ENCODE measurements around the gene ARHGAP10. TPM values are rescaled to one million over a fixed set of nuclear protein-coding genes. Genes with fewer than 3 reads are reported as not detected.

ARHGAP10 gene
- total RNA-seq, 4 donors from 2014 or later, result 131 to 217 (median 206) TPM

- no peaks in the 10 kb centered on the region for H3K27me3 ChIP-seq
- no peaks in the 10 kb centered on the region for H3K9me3 ChIP-seq
- TF ChIP-seq CTCF (IDR thresholded peaks at IDR 0.05) (no peak), POLR2A (IDR thresholded peaks at IDR 0.05) (no peak), EP300 (IDR thresholded peaks at IDR 0.05) (no peak)
- no peak overlapping the region for H3K27ac ChIP-seq
- no peaks in the 10 kb centered on the region for H3K36me3 ChIP-seq
- peaks cover 0 to 59% (median 8%) of the 10 kb centered on the region in 4 donors for H3K4me1 ChIP-seq
- H3K4me3 ChIP-seq, result no peak overlapping the region
- DNase-seq (ENCODE audit: low spot score in 2 of 2), result no peak
These were observed 47.6 kb downstream of the ARHGAP10 start for GRCh38 chr4:147779451-147779850.

- H3K36me3 ChIP-seq, result no peaks in the 10 kb centered on the region
- no peaks in the 10 kb centered on the region for H3K27me3 ChIP-seq
- peak overlapping the region in 2 of 4 donors; percentile 46 to 54 for H3K27ac ChIP-seq
- peak in 1 of 2 donors; percentile 36 for DNase-seq (ENCODE audit: low spot score in 2 of 2)
- no peaks in the 10 kb centered on the region for H3K9me3 ChIP-seq
- TF ChIP-seq EP300 (IDR thresholded peaks at IDR 0.05) (peak in 1 of 2 donors; percentile 5), CTCF (IDR thresholded peaks at IDR 0.05) (no peak), POLR2A (IDR thresholded peaks at IDR 0.05) (no peak)
- WGBS, 2 donors, result 44 to 55% methylated on average over 7 of the region's 7 CpGs
- H3K4me3 ChIP-seq, result no peak overlapping the region
- H3K4me1 ChIP-seq, result peaks cover 0 to 58% (median 11%) of the 10 kb centered on the region in 4 donors
These were observed 48.4 kb downstream of the ARHGAP10 start for GRCh38 chr4:147780137-147780777.

- WGBS, 2 donors, result 54 to 63% methylated on average over 7 of the region's 7 CpGs
- Histone ChIP-seq H3K27me3 (no peaks in the 10 kb centered on the region), H3K4me3 (no peak overlapping the region), H3K27ac (peak overlapping the region in 2 of 4 donors; percentile 13 to 33), H3K9me3 (no peaks in the 10 kb centered on the region), H3K36me3 (no peaks in the 10 kb centered on the region), H3K4me1 (peaks cover 0 to 63% (median 19%) of the 10 kb centered on the region in 4 donors)
- no peak for DNase-seq (ENCODE audit: low spot score in 2 of 2)
- TF ChIP-seq EP300 (IDR thresholded peaks at IDR 0.05), result no peak
- TF ChIP-seq CTCF (IDR thresholded peaks at IDR 0.05), result no peak
These were observed 50.3 kb downstream of the ARHGAP10 start for GRCh38 chr4:147782087-147782781.

GRCh38 chr4:147785129-147785528 lies 53.2 kb downstream of the ARHGAP10 start:
- H3K27ac ChIP-seq, result peak overlapping the region in 1 of 4 donors; percentile 11
- H3K9me3 ChIP-seq, result no peaks in the 10 kb centered on the region
- no peaks in the 10 kb centered on the region for H3K27me3 ChIP-seq

More at GRCh38 chr4:147785129-147785528, 53.2 kb downstream of the ARHGAP10 start:
- no peak for DNase-seq (ENCODE audit: low spot score in 2 of 2)
- Histone ChIP-seq H3K4me3 (no peak overlapping the region), H3K4me1 (peaks cover 0 to 62% (median 18%) of the 10 kb centered on the region in 4 donors), H3K36me3 (no peaks in the 10 kb centered on the region)
- no peak for TF ChIP-seq CTCF (IDR thresholded peaks at IDR 0.05)
- no peak for TF ChIP-seq POLR2A (IDR thresholded peaks at IDR 0.05)
- TF ChIP-seq EP300 (IDR thresholded peaks at IDR 0.05), result no peak
- WGBS, 2 donors, result 57 to 61% methylated on average over 2 of the region's 2 CpGs
